HG03460 (cell line): ENCODE measurements around the gene FIGLA.
"Not testable (repeated sequence)": the region's sequence is repeated elsewhere in the genome, so short reads cannot be mapped to it uniquely, and the experiment has no call there.

Experiments used
- ATAC-seq: cut with Tn5 transposase; IDR thresholded peaks from one replicate; pipeline ENCODE4 v1.9.1; 2021; ENCODE audit not compliant: unreplicated experiment

FIGLA gene

DNA sequence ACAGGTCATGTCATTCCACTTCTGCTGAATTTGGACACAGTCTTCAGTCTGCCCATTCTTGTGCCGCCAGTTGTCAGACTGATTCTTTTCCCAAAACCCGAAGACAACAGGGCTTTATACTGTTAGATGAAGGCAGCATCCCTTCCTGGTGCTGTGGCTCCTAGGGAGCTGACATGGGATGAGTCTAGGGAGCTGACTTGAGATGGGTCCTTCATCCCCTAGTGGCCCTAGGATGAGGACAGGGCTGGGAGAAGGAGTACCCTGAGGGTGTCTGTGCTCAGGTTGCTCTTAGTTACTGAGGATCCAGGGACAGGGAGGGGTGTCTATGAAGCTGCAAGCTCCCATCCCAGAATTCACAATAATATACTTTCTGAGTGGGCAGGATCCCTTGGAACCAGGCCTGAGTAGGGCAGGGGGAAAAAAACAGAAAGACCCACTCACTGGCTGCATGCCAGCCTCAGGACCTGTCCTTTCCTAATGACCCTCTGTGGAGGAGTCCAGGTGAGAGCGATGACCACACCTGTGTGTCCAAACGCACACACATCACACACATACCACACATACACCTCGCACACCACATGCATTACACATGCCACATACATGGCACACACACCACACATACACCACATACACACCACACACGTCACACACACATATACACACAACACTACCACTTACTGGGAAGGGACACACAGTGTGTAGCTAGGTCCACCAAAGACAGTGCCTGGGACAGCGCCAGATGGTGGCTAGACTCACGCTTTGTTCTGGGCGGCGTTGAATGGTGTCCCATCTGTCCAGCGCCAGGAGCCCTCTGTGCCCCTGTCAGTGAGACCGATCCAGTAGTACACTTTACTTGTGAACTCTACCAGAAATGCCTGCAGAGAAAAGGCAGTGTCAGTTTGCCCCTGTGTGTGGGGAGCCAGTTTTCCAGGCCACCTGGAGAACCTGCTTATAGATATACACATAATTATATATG lies 18.8 kb upstream of the FIGLA start:
- ATAC-seq: no peak

DNA sequence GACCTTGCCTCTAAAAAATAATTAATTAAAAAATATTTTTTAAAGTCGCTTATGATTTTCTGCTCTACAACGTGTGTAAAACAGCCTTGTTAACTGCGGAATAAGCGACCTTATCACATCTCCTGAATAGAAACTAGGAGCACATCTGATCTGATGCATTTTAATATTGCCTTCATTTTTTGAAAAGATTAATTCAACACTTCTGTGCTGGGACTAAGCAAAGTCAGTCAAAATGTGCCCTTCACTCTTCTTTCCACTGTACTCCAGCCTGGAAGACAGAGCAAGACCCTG lies 17.3 kb upstream of the FIGLA start:
- no peak for ATAC-seq

DNA sequence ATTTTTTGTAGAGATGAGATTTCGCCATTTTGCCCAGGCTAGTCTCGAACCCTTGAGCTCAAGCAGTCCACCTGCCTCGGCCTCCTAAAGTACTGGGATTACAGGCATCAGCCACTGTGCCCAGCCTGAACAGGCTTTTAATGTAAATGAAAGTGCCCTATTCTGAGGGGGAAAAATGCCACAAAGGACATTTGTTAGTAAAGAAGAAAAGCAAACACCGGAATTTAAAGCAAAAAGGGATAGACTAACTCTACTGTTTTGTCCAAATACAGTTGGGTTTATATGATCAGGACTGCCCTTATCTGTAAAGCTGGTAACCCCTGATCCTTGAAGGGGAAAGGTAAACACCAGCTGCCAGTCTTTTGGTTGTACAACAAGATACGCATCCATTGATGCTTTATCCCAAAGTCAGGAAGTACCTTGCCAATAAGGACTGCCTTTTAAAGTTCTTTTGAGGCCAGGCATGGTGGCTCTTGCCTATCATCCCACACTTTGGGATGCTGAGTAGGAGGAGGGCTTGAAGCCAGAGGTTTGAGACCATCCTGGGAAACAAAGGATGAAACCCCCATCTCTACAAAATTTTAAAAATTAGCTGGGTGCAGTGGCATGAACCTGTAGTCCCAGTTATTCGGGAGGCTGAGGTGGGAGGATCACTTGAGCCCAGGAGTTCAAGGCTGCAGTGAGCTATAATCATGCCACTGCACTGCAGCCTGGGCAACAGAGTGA lies 16.8 kb upstream of the FIGLA start:
- ATAC-seq: no peak

DNA sequence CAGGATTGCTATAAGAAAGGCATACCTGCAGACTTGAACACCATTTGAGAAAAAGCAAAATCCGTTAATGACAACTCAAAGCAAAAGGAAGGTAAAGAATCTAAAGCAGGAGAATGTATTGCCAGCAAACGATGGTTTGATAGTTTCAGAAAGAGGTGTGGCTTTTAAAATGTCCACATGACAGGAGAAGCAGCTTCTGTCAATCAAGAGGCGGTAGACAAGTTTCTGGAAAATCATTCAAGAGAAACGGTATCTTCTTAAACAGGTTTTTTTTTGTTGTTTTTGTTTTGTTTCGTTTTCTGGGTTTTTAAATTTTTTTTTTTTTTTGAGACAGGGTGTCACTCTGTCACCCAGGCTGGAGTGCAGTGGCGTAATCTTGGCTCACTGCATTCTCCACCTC lies 16.2 kb upstream of the FIGLA start:
- no peak for ATAC-seq

DNA sequence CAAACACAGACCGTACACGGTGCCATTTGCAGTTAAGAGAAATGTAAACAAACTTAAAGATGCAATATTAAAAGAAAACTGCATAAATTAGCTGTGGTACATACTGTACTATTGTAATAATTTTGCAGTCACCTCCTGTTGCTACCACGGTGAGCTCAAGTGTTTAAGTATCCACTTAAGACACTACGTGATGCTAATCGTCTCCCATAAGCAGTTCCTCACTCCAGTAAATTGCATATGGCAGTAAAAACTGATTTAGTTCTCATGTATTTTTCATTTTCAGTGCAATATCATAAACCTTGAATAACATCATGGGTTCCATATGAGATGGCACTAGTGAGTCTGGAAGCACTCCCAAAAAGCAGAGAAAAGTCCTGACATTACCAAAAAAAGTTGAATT lies 15.6 kb upstream of the FIGLA start:
- no peak for ATAC-seq

DNA sequence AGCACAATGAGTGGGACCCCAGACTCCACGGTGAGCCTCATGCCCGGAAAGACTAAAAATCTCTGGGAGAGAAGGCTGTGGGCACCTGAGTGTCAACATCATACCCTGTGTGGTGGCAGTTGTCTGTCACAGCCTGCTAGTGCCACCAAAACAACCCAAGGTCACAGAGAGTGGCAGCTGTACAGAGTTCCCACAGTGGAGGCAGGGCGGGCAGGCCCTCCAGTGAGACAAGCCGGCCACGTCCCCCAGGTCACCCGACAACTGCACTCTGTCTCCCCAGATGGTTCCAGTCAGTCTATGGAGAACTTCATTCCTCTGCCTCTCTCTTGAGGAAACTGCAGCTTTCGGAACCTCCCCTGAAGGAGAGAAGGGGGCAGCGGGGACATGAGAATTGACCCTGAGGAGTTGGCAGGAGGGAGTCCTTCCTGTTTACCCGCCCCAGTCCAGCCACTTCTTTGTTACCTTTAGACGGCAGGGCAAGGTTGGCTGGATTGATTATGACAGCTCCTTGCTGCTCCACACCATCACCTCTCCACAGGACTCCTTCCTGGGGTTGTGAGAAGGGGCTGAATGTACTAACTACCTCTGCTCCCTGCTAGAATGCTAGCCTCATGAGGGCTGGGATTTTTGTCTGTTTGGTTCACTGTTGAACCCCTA lies 11.3 kb upstream of the FIGLA start:
- no peak for ATAC-seq

DNA sequence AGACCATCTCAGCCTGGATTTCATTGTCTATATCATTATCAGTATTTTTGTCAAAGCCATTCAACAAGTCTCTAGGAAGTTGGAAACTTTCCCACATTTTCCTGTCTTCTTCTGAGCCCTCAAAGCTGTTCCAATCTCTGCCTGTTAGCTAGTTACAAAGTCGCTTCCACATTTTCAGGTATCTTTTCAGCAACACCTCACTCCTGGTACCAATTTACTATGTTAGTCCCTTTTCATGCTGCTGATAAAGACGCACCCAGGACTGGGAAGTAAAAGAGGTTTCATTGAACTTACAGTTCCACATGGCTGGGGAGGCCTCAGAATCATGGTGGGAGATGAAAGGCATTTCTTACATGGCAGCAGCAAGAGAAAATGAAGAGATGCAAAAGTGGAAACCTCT lies 9.3 kb upstream of the FIGLA start:
- ATAC-seq: no peak

DNA sequence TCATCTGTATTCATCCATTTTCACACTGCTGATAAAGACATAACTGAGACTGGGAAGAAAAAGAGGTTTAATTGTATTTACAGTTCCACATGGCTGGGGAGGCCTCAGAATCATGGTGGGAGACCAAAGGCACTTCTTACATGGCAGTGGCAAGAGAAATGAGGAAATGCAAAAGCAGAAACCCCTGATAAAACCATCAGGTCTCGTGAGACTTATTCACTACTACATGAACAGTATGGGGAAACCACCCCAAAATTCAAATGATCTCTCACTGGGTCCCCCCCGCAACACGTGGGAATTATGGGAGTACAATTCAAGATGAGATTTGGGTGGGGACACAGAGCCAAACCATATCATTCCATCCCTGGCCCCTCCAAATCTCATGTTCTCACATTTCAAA lies 7.6 kb upstream of the FIGLA start:
- not testable (repeated sequence) for ATAC-seq

DNA sequence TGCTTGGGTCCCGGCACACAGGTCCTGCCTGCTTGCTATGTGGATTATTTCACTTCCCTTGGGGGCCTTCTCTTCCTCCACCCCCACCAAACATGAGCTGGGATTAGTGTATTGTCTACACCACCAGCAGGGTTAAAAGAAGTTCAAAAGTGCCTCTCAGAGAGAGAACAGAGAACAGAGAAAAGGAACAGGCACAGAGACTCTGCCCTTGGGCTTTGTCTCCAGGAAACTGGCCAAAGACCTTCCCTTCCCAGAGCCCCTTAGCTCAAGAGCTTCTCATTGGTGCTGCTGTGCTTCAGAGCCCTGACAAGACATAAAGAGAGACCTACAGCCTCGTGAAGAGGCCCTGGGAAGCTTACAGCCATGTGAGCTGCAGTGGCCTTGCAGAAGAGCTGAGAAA lies 7.1 kb upstream of the FIGLA start:
- ATAC-seq: no peak

DNA sequence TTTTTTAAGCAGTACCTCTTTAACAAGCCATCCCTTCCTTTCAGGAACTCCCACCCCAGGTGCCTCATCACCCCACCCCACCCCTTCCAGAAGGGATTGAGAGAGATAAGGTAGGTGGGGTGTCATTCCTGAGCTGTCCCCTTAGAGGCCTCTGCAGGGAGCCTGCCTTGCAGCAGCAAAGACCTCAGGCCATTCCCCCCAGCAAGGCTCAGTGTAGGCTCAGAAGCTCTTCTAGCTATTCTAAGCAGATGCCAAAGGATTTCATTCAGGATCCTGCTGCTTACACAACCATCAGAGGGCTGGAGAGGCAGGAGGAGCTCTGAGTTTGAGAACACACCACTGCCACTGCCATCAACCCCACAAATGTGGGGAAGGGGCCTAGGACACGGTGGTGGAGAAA lies 5.8 kb upstream of the FIGLA start:
- no peak for ATAC-seq

DNA sequence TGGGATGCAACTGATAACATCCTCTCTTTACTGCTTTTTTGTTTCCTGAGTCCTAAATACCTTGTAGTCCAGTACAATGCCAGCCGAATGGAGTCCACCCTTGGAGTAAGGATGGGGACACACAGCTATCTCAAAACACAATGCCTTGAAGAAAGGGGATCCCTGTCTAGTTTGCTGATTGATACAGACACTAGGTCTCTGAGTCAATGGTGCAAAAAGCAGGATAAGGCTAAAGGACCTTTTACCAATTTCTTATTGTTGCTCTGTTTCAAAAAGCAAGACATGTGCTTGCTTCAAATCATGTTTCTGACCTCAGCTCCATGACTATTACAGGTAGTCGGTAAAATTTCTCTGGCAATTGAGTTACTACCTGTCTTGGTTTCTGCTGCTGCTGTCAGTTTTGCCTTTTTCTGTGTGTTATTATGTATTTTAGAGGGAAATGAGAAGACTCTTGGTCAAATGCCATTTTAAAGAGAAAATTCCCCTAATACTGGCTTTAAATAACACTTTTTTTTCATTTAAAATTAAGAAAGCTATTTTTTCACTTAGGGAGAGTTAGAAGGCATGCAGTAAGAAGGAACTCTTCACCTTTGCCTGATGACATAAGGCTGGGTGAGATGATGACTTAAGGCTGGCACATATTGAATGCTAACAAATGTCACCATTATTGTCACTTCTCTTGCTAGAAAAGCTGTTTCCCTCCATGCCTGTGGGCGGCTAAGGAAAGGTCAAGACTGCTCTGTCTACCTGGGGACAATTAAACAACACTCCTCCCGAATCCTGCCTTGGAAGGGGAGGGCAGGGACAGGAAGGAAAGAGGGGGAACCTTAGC lies 4.9 kb upstream of the FIGLA start:
- ATAC-seq: no peak

DNA sequence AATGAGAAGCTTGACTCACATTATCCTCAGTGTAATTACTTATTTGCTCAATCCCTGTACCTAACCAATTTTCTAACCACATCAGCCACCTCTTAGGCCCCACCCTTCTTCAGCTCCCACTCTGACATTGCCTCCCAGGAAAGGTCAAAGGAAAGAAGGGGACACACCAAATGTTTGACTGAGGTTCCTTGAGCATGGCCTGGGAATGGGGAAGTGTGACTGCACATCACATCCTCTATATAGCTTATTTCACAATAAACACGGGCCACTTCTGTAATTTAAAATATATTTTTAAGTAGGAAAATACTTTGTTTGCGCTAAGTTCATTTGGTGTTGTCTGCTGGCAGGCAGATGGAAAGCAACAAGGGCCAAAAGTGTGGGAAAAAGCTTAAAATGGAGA lies 3.0 kb upstream of the FIGLA start:
- ATAC-seq: no peak

DNA sequence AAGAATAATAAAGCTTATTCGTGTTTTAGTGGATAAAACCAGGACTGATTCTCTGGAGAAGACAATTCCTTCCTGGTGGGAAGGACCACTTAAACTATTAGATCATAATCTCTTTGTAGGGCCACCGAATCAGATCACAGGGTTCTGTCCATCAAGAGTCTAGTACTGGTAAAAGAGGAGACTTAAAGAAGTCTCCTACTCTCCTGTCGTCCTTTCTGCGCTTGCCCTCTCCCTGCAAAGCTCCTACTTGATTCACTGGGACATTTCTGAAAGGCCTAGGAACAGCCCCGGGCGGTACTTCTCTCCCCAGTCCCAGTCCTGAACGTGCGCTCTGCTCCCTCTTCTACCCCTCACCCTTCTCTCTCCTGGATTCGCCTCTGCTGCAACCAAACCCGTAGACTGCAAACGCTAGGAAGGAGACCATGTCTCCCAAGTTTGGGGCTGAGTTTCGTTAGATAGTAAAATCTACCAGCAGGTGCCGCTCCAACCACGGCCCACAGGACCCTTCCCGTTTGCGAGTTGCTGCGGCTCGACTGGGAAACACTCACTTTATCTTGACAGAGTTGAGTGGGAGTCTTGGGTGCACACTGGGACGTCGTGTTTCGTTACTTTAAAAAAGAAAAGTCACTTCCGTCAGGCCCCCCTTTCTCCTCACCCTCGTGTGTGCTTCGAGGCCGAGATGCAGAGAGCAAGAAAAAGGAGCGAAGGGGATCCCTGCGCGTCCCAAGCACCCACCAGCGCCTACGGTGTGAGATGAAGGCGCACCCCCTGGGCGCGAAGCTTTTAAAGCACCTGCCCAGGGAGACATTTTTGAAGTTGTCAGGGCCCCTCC lies 923 bp downstream of the FIGLA start:
- ATAC-seq: no peak

DNA sequence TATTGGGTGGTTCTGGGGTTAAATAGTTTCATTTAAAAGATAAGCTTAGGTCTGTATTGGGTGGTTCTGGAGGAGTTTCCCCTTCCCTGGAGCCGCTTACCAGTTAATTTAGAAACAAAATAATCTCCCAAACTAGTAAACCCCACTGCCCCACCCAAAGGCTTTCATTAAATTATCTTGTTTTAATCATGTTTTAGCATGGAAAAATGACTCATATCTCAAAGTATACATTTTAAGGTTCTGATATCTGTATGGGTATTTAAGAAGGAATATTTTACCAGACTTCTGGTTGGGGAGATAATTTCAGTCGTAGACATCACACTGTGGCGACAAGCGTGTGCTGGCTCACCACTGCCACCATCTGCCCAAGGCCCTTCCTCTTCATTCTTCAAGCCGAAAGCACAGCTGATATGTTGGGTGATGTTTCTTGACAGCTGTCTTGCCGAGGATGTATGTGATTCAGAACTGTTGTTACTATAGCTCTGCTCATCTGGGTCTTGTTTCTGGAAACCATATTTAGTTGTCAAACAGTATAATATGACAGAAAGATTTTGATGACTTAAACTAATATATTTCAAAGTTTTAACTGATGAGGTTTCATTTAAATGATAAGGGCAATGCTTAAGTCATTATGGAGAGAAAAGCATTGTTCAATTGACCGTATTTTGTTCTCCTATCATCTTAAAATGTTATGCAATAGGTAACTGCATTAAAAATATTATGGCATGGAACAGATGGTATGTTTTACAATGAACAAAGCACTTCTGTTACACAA lies 5.1 kb downstream of the FIGLA start:
- no peak for ATAC-seq

DNA sequence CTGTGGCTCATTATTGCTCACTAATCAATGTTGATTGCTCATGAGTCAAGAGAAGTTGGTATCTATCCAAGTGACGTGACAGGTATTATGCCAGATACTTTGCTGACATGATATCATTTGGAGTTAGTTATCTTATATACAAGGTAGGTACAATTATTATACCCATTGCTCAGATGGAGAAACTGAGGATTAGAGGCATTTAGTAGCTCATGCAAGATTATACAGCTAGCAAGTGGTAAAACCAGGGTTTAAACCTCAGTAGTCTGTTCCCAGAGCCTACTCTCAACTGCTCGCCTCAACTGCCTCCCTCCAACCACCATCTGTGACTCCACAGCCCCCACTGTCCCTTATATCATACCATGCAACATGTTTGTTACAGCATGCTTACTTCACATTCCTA lies 6.1 kb downstream of the FIGLA start:
- no peak for ATAC-seq

DNA sequence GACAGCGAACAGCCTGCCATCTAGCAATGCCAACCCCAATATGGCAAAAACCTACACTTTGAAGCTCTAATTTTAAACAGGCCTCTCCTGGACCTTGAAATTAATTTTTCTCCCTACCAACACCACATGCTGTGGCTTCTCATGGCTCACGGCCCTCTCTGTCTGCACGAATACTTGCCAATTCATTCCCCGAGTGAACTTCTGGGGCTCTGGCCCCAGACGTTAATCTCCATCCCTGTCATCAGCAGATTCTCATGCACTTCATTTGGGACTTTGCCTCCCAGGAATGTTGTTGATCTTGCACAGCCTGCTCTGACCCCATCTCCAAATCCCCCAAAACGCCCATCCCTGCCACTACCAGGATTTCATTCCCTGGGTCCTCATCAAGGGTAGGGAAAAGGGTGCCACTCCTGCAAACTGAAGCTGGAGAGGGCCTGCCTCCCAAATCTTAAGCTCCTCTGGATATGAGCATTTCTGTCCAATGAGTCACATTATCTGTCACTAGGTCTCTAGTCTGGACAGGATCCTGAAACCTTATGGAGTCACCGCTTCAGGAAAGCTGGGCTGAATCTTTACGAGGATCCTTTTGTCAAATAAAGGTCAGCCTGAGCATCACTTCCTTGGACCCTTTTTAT lies 10.4 kb downstream of the FIGLA start:
- ATAC-seq: no peak

DNA sequence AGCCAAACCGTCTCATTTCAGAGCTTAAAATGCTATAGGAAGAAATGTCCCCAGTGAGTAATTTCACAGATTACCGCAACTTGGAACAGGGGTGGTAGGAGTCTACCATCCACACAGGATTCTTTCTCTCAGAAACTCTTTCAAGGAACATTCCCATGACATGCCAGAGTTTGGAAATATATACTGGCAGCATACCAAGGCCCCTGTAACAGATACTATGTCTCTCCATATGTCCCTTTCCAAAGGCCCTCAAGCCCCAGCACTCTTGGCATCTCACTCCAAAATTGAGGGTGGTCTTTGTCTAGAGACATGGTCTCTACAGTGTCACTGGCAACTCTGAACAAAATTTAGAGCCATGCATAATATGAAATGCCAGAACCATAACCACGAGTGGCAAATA lies 11.0 kb downstream of the FIGLA start:
- no peak for ATAC-seq

DNA sequence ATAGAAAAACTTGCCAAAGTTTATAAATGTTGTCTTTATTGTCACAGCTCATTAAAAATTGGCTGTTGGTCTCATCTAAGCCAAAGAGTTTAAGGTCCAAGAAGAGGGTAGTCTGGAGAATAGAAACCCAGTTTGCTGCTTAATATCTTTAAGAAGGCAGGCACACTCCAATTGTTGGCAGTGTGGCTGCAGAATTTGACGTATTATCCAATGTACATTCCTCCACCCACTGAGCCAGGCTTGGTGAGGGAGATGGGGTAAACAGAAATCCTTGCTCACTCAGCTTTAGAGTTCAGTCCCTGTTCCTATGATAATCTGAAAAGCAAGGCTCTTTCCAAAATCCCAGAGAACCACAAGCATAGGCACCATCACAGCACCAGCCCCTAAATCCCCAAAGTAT lies 11.8 kb downstream of the FIGLA start:
- no peak for ATAC-seq

DNA sequence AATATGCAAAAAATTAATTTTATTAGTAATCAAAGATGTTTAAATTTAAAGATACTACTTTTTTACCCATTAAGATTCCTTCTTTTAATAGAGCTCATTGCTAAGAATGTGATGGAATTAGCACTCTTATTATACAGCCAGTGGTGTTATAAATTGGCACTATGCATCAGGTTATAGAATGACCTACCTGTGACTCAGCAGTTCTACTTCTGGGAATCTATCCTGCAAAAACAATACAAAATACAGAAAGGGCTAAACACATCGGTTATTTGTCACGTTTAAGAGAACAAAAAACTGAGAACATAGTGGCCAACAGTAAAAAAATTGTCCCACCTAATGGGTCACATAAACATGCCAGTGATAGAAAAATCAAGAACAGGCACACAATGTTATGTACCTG lies 13.0 kb downstream of the FIGLA start:
- ATAC-seq: no peak
